Progenitor cell of endocrine pancreas (in vitro differentiated cells): ENCODE data around the gene FAM98C. TPM values are rescaled to one million over a fixed set of nuclear protein-coding genes. Genes with fewer than 3 reads are reported as not detected.

ENCODE experiments used
- DNase-seq: peaks from one replicate; pipeline ENCODE4 v3.0.0; 2021; ENCODE audit warnings: low spot score; ENCODE audit not compliant: unreplicated experiment
- H3K27ac Mint-ChIP-seq: 2 replicates; pipeline ENCODE4 v1.8.0; 2021; ENCODE audit warnings: mild to moderate bottlenecking, moderate library complexity, mixed read lengths
- H3K27me3 Mint-ChIP-seq: 2 replicates; pipeline ENCODE4 v1.8.0; 2021; ENCODE audit warnings: mixed read lengths
- H3K36me3 Mint-ChIP-seq: 2 replicates; pipeline ENCODE4 v1.8.0; 2022; ENCODE audit warnings: mixed read lengths; ENCODE audit not compliant: insufficient read depth
- H3K4me1 Mint-ChIP-seq: 2 replicates; pipeline ENCODE4 v1.8.0; 2021; ENCODE audit warnings: low read depth, mixed read lengths
- H3K4me3 Mint-ChIP-seq: 2 replicates; pipeline ENCODE4 v1.8.0; 2021; ENCODE audit warnings: low read depth, mild to moderate bottlenecking, moderate library complexity, mixed read lengths
- H3K9me3 Mint-ChIP-seq: 2 replicates; pipeline ENCODE4 v1.8.0; 2021; ENCODE audit warnings: low read depth, mixed read lengths
- CTCF ChIP-seq: fragments of 200-600 bp; sonication (generic); IDR thresholded peaks from one replicate; pipeline ENCODE4 v1.5.0; 2021; ENCODE audit warnings: antibody characterized with exemption, mild to moderate bottlenecking; ENCODE audit not compliant: unreplicated experiment
- total RNA-seq: library from RNA; stranded (reverse); gene quantifications from 2 replicates; pipeline ENCODE4 v1.2.1, GENCODE V29; 2021

FAM98C gene
- total RNA-seq, 1 donor from 2014 or later, result 19.6 TPM

- Mint-ChIP-seq H3K9me3 (no peaks in the 10 kb centered on the region), H3K4me1 (no peaks in the 10 kb centered on the region), H3K36me3 (no peaks in the 10 kb centered on the region), H3K4me3 (no peak overlapping the region), H3K27me3 (peaks cover 23% of the 10 kb centered on the region), H3K27ac (peak overlapping the region; percentile 24)
- no peak for TF ChIP-seq CTCF
- DNase-seq, result no peak
Measured at GRCh38 chr19:38367041-38367440, 35.9 kb upstream of the FAM98C start.

GRCh38 chr19:38369584-38369983, 33.3 kb upstream of the FAM98C start:
- Mint-ChIP-seq H3K4me1 (peaks cover 3% of the 10 kb centered on the region), H3K9me3 (no peaks in the 10 kb centered on the region), H3K36me3 (no peaks in the 10 kb centered on the region), H3K27ac (no peak overlapping the region), H3K4me3 (no peak overlapping the region), H3K27me3 (peaks cover 23% of the 10 kb centered on the region)
- DNase-seq, result no peak
- no peak for TF ChIP-seq CTCF

GRCh38 chr19:38370299-38370698, 32.6 kb upstream of the FAM98C start:
- TF ChIP-seq CTCF, result no peak
- H3K4me1 Mint-ChIP-seq, result peaks cover 6% of the 10 kb centered on the region
- H3K27ac Mint-ChIP-seq, result no peak overlapping the region
- H3K27me3 Mint-ChIP-seq, result peaks cover 23% of the 10 kb centered on the region
- no peak for DNase-seq
- H3K36me3 Mint-ChIP-seq, result peaks cover 1% of the 10 kb centered on the region
- H3K4me3 Mint-ChIP-seq, result no peak overlapping the region
- H3K9me3 Mint-ChIP-seq, result no peaks in the 10 kb centered on the region

GRCh38 chr19:38371081-38371480, 31.8 kb upstream of the FAM98C start:
- TF ChIP-seq CTCF, result no peak
- H3K9me3 Mint-ChIP-seq, result no peaks in the 10 kb centered on the region
- peaks cover 1% of the 10 kb centered on the region for H3K36me3 Mint-ChIP-seq
- H3K4me1 Mint-ChIP-seq, result peaks cover 12% of the 10 kb centered on the region
- no peak for DNase-seq
- no peak overlapping the region for H3K27ac Mint-ChIP-seq
- H3K27me3 Mint-ChIP-seq, result peaks cover 23% of the 10 kb centered on the region
- no peak overlapping the region for H3K4me3 Mint-ChIP-seq

GRCh38 chr19:38373907-38374331, 29.0 kb upstream of the FAM98C start:
- H3K4me1 Mint-ChIP-seq, result peaks cover 13% of the 10 kb centered on the region
- H3K36me3 Mint-ChIP-seq, result peaks cover 1% of the 10 kb centered on the region
- H3K9me3 Mint-ChIP-seq, result no peaks in the 10 kb centered on the region

More at GRCh38 chr19:38373907-38374331, 29.0 kb upstream of the FAM98C start:
- no peak for TF ChIP-seq CTCF
- no peak for DNase-seq
- Mint-ChIP-seq H3K4me3 (peak overlapping the region; percentile 98), H3K27me3 (peaks cover 21% of the 10 kb centered on the region), H3K27ac (peak overlapping the region; percentile 97)
